HFFc6 (cell line): ENCODE results near the gene MRPS11. TPM values are rescaled to one million over a fixed set of nuclear protein-coding genes. Genes with fewer than 3 reads are reported as not detected.
A peak's percentile ranks its signal among the peaks of the same experiment; 100 is the strongest.

Experiments used
- DNase-seq: peaks from one replicate; pipeline ENCODE4 v3.0.0-alpha.2; 2018
- H3K27ac Mint-ChIP-seq: 2 replicates; pipeline ENCODE4 v1.8.0; 2020; ENCODE audit warnings: mild to moderate bottlenecking, mixed read lengths
- H3K27me3 Mint-ChIP-seq: 2 replicates; pipeline ENCODE4 v1.8.0; 2021; ENCODE audit warnings: mild to moderate bottlenecking, moderate library complexity, mixed read lengths; ENCODE audit not compliant: insufficient read depth
- H3K36me3 Mint-ChIP-seq: 2 replicates; pipeline ENCODE4 v1.8.0; 2021; ENCODE audit warnings: low read depth, mixed read lengths
- H3K4me1 Mint-ChIP-seq: 2 replicates; pipeline ENCODE4 v1.8.0; 2020; ENCODE audit warnings: low read depth, mixed read lengths
- H3K4me3 Mint-ChIP-seq: 2 replicates; pipeline ENCODE4 v1.8.0; 2020; ENCODE audit warnings: mild to moderate bottlenecking, moderate library complexity, mixed read lengths
- H3K9me3 Mint-ChIP-seq: 2 replicates; pipeline ENCODE4 v1.8.0; 2020; ENCODE audit warnings: mild to moderate bottlenecking, mixed read lengths
- total RNA-seq, 6 experiments: library from RNA; stranded (reverse); fragmentation: NEBNext Ultra II Directional; extraction: Animal tissue kit (Norgen Biotek cat#: 25700); gene quantifications; 2 replicates in 1 of 6; 3 replicates in 5 of 6; pipeline ENCODE4 v1.2.3, GENCODE V29; 2021
- TF ChIP-seq, protein P1 (sequence below): fragments of 200-600 bp; sonication (generic); IDR thresholded peaks from 2 replicates; pipeline ENCODE4 v1.5.0; 2021; ENCODE audit warnings: antibody characterized with exemption, mild to moderate bottlenecking

The MRPS11 gene
- total RNA-seq, 6 experiments from 2014 or later: 63.4 to 75.9 (median 69.4) TPM

DNA sequence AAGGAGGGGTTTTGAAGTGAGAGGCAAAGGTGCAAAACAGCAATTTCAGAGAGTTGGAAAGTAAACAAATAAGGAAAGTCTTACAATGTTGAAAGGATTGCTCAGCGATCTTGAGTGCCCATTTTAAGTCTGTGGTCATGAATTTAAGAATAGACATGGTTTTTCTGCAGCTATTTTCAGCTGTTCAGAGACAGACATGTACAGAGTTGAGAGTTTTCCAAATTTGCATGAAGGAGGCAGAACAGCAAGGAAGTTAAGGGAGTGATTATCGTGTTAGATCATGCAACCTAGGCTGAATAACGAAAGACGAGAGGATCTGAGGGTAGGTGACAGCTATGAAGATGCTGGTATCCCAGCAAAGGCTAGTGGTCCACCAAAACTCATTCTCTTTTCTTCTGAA lies 41.8 kb downstream of the MRPS11 start:
- Mint-ChIP-seq H3K9me3 (no peaks in the 10 kb centered on the region), H3K36me3 (peaks cover 37% of the 10 kb centered on the region), H3K27ac (no peak overlapping the region), H3K4me3 (no peak overlapping the region), H3K4me1 (peaks cover 30% of the 10 kb centered on the region), H3K27me3 (no peaks in the 10 kb centered on the region)
- TF ChIP-seq, protein P1, sequence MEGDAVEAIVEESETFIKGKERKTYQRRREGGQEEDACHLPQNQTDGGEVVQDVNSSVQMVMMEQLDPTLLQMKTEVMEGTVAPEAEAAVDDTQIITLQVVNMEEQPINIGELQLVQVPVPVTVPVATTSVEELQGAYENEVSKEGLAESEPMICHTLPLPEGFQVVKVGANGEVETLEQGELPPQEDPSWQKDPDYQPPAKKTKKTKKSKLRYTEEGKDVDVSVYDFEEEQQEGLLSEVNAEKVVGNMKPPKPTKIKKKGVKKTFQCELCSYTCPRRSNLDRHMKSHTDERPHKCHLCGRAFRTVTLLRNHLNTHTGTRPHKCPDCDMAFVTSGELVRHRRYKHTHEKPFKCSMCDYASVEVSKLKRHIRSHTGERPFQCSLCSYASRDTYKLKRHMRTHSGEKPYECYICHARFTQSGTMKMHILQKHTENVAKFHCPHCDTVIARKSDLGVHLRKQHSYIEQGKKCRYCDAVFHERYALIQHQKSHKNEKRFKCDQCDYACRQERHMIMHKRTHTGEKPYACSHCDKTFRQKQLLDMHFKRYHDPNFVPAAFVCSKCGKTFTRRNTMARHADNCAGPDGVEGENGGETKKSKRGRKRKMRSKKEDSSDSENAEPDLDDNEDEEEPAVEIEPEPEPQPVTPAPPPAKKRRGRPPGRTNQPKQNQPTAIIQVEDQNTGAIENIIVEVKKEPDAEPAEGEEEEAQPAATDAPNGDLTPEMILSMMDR: no peak
- DNase-seq: no peak

DNA sequence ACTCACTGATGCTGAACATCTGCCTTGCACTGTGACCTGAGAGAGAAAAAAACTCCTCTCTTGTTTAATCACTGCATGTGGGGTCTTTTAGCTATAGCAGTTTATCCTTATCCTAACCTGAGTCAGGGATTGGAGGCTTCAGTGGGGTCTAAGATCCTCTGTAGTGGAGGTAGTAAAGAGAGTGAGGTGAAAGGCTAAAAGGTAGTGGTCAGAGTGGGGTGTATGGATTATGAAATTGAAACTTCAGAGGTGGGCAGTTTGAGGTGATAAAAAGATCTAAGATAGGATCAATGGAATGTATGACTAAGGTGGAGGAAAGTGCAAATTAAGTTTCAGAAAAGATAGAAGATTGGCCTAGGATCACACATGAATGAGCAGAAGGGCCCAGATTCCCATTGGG lies 42.5 kb downstream of the MRPS11 start:
- no peak overlapping the region for H3K4me3 Mint-ChIP-seq
- H3K36me3 Mint-ChIP-seq: peaks cover 37% of the 10 kb centered on the region
- no peak for DNase-seq
- no peaks in the 10 kb centered on the region for H3K27me3 Mint-ChIP-seq
- TF ChIP-seq, protein P1: no peak
- H3K4me1 Mint-ChIP-seq: peaks cover 32% of the 10 kb centered on the region
- no peaks in the 10 kb centered on the region for H3K9me3 Mint-ChIP-seq
- H3K27ac Mint-ChIP-seq: no peak overlapping the region

- DNase-seq: no peak
- Mint-ChIP-seq H3K27me3 (no peaks in the 10 kb centered on the region; the same call in 1 of the 2 replicates), H3K9me3 (no peaks in the 10 kb centered on the region), H3K36me3 (peaks cover 37% of the 10 kb centered on the region), H3K4me3 (no peak overlapping the region), H3K4me1 (peaks cover 36% of the 10 kb centered on the region), H3K27ac (no peak overlapping the region)
- TF ChIP-seq, protein P1: no peak
These were observed 43.7 kb downstream of the MRPS11 start for GRCh38 chr15:88511161-88511560.

GRCh38 chr15:88512078-88512477 lies 44.6 kb downstream of the MRPS11 start:
- peak; percentile 1 for DNase-seq
- no peaks in the 10 kb centered on the region for H3K9me3 Mint-ChIP-seq
- H3K36me3 Mint-ChIP-seq: peaks cover 37% of the 10 kb centered on the region
- H3K27me3 Mint-ChIP-seq: no peaks in the 10 kb centered on the region; the same call in 1 of the 2 replicates
- H3K4me3 Mint-ChIP-seq: peak overlapping the region; percentile 88
- H3K4me1 Mint-ChIP-seq: peaks cover 38% of the 10 kb centered on the region
- peak overlapping the region; percentile 95 for H3K27ac Mint-ChIP-seq
- TF ChIP-seq, protein P1: no peak

GRCh38 chr15:88512601-88513000 lies 45.1 kb downstream of the MRPS11 start:
- TF ChIP-seq, protein P1: no peak
- Mint-ChIP-seq H3K9me3 (no peaks in the 10 kb centered on the region), H3K36me3 (peaks cover 32% of the 10 kb centered on the region), H3K4me1 (peaks cover 38% of the 10 kb centered on the region), H3K27ac (peak overlapping the region; percentile 95), H3K4me3 (peak overlapping the region; percentile 88), H3K27me3 (no peaks in the 10 kb centered on the region; the same call in 1 of the 2 replicates)
- DNase-seq: peak; percentile 64

DNA sequence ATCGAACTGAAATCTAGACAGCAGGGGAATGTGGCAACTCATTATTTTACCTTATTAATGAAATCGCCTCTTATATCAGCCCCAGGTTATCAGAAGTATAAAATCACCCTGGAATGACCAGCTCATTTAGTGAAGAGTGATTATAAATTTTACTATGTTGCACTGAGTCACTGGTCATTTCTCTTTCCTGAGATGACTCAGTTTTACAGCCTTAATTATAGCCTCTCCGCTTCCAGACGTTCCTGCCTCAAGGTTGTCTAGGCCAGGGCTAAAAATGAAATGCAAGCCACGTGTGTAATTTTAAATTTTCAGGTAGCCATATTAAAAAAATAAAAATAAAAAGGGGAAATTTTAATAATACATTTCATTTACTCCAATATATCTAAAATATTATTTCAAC lies 45.7 kb downstream of the MRPS11 start:
- peak overlapping the region; percentile 88 for H3K4me3 Mint-ChIP-seq
- H3K27me3 Mint-ChIP-seq: no peaks in the 10 kb centered on the region; the same call in 1 of the 2 replicates
- DNase-seq: peak; percentile 78
- no peaks in the 10 kb centered on the region for H3K9me3 Mint-ChIP-seq
- TF ChIP-seq, protein P1: no peak
- peaks cover 38% of the 10 kb centered on the region for H3K4me1 Mint-ChIP-seq
- peaks cover 32% of the 10 kb centered on the region for H3K36me3 Mint-ChIP-seq
- H3K27ac Mint-ChIP-seq: peak overlapping the region; percentile 95
